WERI-Rb-1 (cell line): ENCODE data around the gene CCDC32.
A peak's percentile ranks its signal among the peaks of the same experiment; 100 is the strongest.

Experiments used
- DNase-seq: peaks from one replicate; pipeline ENCODE4 v3.0.0-alpha.2; 2020
- H3K27ac ChIP-seq: fragments of 250-450 bp; sonication (Bioruptor Pico); 2 replicates; pipeline ENCODE4 v1.5.1; 2020; ENCODE audit warnings: mild to moderate bottlenecking, moderate library complexity
- H3K27me3 ChIP-seq: fragments of 250-450 bp; sonication (Bioruptor Pico); 2 replicates; pipeline ENCODE4 v1.5.1; 2021; ENCODE audit warnings: mild to moderate bottlenecking, low read depth, moderate library complexity; ENCODE audit not compliant: insufficient read depth, severe bottlenecking
- H3K36me3 ChIP-seq: fragments of 250-450 bp; sonication (Bioruptor Pico); 2 replicates; pipeline ENCODE4 v1.5.1; 2020; ENCODE audit warnings: mild to moderate bottlenecking, moderate library complexity
- H3K4me3 ChIP-seq: 2 replicates; pipeline ENCODE4 v1.5.1; 2011; ENCODE audit warnings: low read depth, mild to moderate bottlenecking, control low read depth, low read length
- H3K9me3 ChIP-seq: fragments of 250-450 bp; sonication (Bioruptor Pico); 2 replicates; pipeline ENCODE4 v1.5.1; 2021; ENCODE audit warnings: mild to moderate bottlenecking, moderate library complexity; ENCODE audit not compliant: severe bottlenecking
- CTCF ChIP-seq: IDR thresholded peaks from 2 replicates; pipeline ENCODE4 v1.5.1; 2011; ENCODE audit warnings: low read depth, mild to moderate bottlenecking, control low read depth, inconsistent platforms, low read length

CCDC32 gene

GRCh38 chr15:40550341-40551037 is 14.4 kb downstream of the CCDC32 start:
- Histone ChIP-seq H3K27ac (no peak overlapping the region), H3K4me3 (no peak overlapping the region), H3K36me3 (peaks cover 3% of the 10 kb centered on the region; the same call in 1 of the 2 replicates), H3K9me3 (no peaks in the 10 kb centered on the region), H3K27me3 (no peaks in the 10 kb centered on the region)
- DNase-seq = no peak
- TF ChIP-seq CTCF = no peak

GRCh38 chr15:40549894-40550293 is 14.9 kb downstream of the CCDC32 start:
- Histone ChIP-seq H3K4me3 (no peak overlapping the region), H3K36me3 (no peaks in the 10 kb centered on the region)

GRCh38 chr15:40548610-40549009 is 16.2 kb downstream of the CCDC32 start:
- Histone ChIP-seq H3K36me3 (no peaks in the 10 kb centered on the region), H3K4me3 (no peak overlapping the region), H3K27me3 (no peaks in the 10 kb centered on the region), H3K9me3 (no peaks in the 10 kb centered on the region), H3K27ac (no peak overlapping the region)
- no peak for TF ChIP-seq CTCF
- no peak for DNase-seq

More at GRCh38 chr15:40549894-40550293, 14.9 kb downstream of the CCDC32 start:
- TF ChIP-seq CTCF = no peak
- no peak for DNase-seq
- no peak overlapping the region for H3K27ac ChIP-seq
- H3K27me3 ChIP-seq = no peaks in the 10 kb centered on the region
- H3K9me3 ChIP-seq = no peaks in the 10 kb centered on the region

- Histone ChIP-seq H3K9me3 (no peaks in the 10 kb centered on the region), H3K4me3 (no peak overlapping the region), H3K27me3 (no peaks in the 10 kb centered on the region), H3K27ac (no peak overlapping the region), H3K36me3 (no peaks in the 10 kb centered on the region)
- TF ChIP-seq CTCF = peak; percentile 43
- DNase-seq = no peak
Measured at GRCh38 chr15:40545457-40545856, 19.4 kb downstream of the CCDC32 start.

- no peak for DNase-seq
- no peaks in the 10 kb centered on the region for H3K9me3 ChIP-seq
- no peak overlapping the region for H3K4me3 ChIP-seq
- H3K36me3 ChIP-seq = no peaks in the 10 kb centered on the region
- no peaks in the 10 kb centered on the region for H3K27me3 ChIP-seq
- H3K27ac ChIP-seq = no peak overlapping the region
- no peak for TF ChIP-seq CTCF
Measured at GRCh38 chr15:40543631-40544294, 21.1 kb downstream of the CCDC32 start.
